GM10266 (cell line): Measurements from ENCODE around the gene TNFRSF13B.

Source experiments
- DNase-seq: peaks from one replicate; pipeline ENCODE4 v3.0.0; 2012; ENCODE audit errors: extremely low spot score
- TF ChIP-seq, protein P1 (sequence below): IDR thresholded peaks from 2 replicates; pipeline ENCODE4 v1.5.1; 2012; ENCODE audit warnings: mild to moderate bottlenecking, low read depth; ENCODE audit not compliant: control insufficient read depth, insufficient read depth; ENCODE audit errors: missing control alignments

TNFRSF13B gene

DNA sequence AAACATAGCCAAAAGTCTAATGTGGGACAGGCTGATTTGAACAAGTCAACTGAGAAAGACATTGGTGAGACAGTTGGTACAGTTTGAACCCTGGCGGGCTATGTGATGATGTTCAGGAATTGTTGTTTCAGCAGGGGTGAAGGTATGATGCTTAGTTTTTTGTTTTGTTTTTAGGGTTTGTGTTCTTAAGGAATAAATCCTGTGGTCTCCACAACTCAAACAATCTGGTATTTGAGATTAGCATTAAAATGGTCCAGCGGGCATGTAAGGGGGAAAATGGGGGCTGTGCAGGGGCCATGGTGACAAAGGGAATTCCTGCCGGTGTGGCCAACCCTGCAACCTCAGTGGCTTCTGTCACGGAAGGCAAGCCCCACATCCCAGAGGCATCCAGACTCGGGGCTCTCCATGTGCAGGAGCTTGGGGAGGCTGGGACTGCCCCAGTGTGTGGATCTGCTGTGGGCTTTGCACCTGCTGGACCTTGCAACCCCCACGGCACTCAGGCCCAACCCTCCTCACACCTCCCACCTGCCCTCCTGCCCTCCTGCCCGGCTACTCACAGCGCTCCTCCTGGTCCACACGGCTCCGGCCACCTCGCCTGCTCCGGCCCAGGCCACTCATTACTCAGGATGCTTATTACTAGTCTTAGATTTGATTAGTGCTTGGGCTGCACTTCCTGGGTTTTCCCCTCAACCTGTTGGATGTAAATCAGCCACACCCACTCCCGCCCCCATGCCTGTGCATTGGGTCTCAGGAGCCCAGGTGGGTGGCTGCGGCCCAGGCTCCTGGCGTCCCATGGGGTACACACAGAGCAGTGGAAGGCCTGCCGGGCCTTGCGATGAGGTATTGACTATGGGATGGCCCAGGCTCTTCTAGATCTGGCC is at the start of gene TNFRSF13B:
Gene TNFRSF13B (minus strand): TSS at position 661 of the 881 bp plus-strand sequence. CDS start 43 bp downstream, at position 618.
- no peak for DNase-seq
- TF ChIP-seq, protein P1, sequence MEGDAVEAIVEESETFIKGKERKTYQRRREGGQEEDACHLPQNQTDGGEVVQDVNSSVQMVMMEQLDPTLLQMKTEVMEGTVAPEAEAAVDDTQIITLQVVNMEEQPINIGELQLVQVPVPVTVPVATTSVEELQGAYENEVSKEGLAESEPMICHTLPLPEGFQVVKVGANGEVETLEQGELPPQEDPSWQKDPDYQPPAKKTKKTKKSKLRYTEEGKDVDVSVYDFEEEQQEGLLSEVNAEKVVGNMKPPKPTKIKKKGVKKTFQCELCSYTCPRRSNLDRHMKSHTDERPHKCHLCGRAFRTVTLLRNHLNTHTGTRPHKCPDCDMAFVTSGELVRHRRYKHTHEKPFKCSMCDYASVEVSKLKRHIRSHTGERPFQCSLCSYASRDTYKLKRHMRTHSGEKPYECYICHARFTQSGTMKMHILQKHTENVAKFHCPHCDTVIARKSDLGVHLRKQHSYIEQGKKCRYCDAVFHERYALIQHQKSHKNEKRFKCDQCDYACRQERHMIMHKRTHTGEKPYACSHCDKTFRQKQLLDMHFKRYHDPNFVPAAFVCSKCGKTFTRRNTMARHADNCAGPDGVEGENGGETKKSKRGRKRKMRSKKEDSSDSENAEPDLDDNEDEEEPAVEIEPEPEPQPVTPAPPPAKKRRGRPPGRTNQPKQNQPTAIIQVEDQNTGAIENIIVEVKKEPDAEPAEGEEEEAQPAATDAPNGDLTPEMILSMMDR, result no peak

DNA sequence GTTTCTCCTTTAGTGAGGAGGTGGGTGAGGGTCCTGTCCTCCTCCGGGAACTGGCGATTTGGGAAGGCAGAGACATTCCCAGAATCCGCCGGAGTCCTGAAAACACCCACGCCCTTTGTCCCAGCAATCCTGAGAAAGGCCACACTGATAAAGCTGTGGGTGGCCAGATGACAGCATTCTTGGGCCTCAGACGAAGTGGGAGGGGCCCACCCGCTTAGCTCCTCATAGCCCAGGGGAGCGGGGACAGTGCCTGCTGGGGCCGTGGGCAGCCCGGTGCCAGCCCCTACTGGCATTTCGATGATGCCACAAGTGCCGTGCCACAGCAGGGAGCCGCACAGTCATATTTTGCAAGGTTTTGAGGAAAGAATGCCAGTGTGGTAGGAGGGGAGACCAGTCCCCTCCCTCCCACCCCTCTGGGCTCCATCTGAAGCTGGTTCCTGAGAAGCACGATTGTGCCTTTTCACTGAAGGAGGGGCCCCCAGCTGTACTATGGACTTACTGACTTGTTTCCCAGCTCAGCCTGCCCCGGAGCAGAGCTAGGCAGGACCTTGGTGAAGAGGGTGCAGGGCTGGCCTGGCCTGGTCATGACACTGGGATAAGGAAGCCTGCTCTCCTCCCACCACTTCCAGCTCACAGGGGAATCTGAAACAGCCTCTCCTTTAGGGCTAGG is 49.4 kb upstream of the TNFRSF13B start:
- TF ChIP-seq, protein P1, result no peak
- DNase-seq, result no peak

DNA sequence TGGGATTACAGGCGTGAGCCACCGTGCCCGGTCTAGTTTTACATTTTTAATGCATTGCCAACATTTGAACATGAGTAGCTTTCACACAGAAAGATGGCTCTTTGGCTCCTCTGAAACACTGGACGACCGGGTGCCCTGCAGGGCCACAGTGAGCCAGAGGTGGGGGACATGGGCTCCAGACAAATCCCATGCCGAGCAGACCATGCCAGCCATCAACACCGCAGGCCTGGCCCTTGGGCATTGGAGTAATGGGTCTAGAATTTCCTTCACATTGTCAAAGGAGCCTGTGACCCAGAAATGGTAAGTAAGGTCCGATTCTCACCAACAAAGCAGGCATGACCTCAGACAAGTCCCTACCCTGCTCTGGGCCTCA is 48.9 kb upstream of the TNFRSF13B start:
- TF ChIP-seq, protein P1, result no peak
- no peak for DNase-seq

DNA sequence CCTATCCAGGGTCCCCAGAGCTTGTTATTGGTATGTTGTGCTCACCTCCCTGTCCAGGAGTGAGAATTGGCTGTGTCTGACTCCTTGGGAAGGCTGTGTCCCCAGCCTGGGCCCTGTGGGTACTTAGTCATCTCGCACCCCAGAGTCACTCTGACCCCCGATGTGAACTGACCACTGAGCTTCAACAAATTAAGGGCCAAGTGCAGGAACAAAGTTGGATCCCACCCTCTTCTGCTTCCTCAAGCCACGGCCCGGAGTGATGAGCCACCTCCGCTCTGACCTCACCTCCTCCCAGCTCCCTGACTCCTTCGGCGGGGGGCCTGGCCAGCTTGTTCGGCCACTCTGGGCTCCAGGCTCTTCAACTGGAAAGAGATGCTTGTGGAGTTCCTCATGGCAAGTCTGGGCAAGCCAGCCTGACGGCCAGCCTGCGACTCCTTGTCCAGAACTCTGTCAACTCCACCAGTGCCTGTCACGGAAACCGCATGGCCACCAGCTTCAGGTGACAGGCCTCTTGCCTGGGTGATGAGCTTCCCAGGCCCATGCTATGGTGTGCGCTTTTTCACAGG is 48.1 kb upstream of the TNFRSF13B start:
- DNase-seq, result no peak
- TF ChIP-seq, protein P1, result no peak

DNA sequence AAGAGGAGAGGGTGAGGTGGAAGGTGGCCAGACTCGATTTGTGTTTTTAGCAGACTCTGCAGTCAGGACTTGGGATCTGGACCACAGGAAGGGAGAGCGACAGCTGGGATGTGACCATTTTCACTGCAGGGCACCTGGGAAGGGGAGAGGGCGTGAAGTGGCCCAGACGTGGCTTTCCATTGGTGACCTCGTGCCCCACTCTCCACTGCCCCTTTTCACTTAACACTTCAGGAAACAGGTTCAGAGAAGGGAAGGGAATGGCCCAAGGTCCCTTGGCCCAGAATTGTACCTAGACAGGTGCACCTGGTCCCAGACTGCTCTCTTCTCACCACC is 47.5 kb upstream of the TNFRSF13B start:
- no peak for DNase-seq
- TF ChIP-seq, protein P1, result no peak

DNA sequence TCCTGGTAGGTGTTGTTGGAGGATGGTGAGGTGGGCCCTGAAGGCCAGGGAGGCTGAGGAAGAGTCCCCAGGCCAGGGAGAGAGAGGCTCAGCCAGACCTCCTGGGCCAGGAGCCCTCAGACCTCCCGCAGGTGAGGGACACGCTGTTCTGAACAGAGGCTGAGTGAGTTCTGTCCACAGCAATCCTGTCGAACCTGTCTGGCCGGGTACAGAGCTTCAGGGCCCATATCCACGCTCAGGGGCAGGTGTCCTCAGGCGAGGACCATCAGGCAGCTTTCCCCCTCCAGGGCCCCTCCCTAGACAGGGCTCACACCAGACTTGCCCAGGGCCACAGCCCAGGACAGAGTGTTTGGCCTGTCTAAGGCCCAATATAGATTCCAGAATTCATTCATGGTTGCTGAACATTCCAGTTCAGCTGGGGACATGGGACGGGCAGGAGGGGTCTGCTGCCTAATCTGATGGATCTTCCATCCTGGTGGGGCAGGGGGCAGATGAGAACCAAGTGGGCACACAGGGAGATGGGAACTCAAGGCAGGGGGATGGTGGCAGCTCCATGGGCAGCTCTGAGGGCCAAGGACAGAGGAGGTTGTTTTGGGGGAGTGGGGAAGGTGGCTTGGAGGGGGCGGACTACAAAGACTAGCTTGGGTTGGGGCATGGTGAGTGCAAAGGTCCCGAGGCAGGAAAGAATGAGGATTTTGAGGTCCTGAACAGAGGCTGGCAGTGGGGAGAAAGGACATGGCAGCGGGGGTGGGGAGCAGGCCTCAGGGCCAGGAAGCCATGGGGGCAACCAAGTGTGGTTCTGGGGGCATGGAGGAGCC is 46.9 kb upstream of the TNFRSF13B start:
- TF ChIP-seq, protein P1, result no peak
- DNase-seq, result no peak

DNA sequence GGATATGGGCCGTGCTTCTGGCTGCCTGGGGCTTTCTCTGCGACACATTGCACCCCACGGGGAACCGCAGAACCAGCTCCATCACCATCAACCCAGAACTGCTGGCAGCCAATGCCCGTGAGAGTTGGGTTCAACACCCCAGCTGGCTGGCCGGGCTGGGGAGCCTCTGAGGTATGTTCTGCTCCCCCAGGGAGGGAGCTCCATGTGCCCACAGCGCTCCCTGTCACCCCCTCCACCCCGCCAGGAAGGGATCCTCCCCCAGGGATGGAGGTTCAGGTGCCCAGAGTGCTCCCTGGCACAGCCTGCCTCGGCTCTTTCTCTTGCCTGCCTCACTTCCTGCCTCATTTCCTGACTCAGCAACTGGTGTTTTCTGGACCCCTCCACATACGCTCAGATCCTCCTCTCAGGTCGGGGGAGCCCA is 46.1 kb upstream of the TNFRSF13B start:
- TF ChIP-seq, protein P1, result no peak
- no peak for DNase-seq
